Muscle layer of colon (tissue), 2 donors: ENCODE data around the gene SLC17A9.
"Not testable (repeated sequence)": the region's sequence is repeated elsewhere in the genome, so short reads cannot be mapped to it uniquely, and the experiment has no call there.

Experiments used
- H3K27ac ChIP-seq: one replicate; pipeline ENCODE4 v1.7.0; 2013; ENCODE audit warnings: low read depth, mild to moderate bottlenecking, low read length, moderate library complexity
- H3K27me3 ChIP-seq, 2 donors: one replicate each; pipeline ENCODE4 v1.7.0; 2013; ENCODE audit warnings: low read length in 2 of 2, mild to moderate bottlenecking in 2 of 2; ENCODE audit not compliant: insufficient read depth in 2 of 2, control insufficient read depth in 1 of 2
- H3K36me3 ChIP-seq: one replicate; pipeline ENCODE4 v1.7.0; 2013; ENCODE audit warnings: mild to moderate bottlenecking, low read length; ENCODE audit not compliant: insufficient read depth
- H3K4me1 ChIP-seq: one replicate; pipeline ENCODE4 v1.7.0; 2013; ENCODE audit warnings: mild to moderate bottlenecking, low read length; ENCODE audit not compliant: insufficient read depth
- H3K4me3 ChIP-seq, 2 donors: one replicate each; pipeline ENCODE4 v1.7.0; 2013; ENCODE audit warnings: low read length in 2 of 2, low read depth in 1 of 2, mild to moderate bottlenecking in 1 of 2, moderate library complexity in 1 of 2
- H3K9ac ChIP-seq: one replicate; pipeline ENCODE4 v1.7.0; 2013; ENCODE audit warnings: low read length
- H3K9me3 ChIP-seq: one replicate; pipeline ENCODE4 v1.7.0; 2013; ENCODE audit warnings: mild to moderate bottlenecking, low read length
- donor health status: abdominal sarcoma.
- donor health status: Adenocarcinoma of cecum.

The SLC17A9 gene

DNA sequence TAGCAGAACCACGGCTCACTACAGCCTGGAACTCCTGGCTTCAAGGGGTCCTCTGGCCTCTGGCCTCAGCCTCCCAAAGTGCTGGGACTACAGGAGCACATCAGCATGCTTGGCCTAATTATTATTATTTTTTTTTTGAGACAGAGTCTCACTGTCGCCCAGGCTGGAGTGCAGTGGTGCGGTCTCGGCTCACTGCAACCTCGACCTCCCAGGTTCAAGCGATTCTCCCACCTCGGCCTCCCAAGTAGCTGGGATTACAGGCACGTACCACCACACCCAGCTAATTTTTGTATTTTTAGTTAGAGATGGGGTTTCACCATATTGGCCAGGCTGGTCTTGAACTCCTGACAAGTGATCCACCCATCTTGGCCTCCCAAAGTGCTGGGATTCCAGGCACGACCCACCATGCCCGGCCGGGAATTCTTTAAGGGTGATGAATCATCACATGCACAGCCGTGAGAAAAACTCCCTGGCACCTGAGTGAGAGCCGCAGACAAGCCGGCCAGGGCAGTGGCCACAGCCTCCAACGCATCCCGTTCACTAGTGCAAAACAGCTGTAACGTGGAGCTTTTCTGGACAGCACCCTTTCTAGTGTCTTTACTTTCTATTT is 29.3 kb upstream of the SLC17A9 start:
- H3K9ac ChIP-seq, H3K27me3 ChIP-seq, H3K27ac ChIP-seq, H3K36me3 ChIP-seq, H3K4me3 ChIP-seq, H3K9me3 ChIP-seq: not testable (repeated sequence)
- peaks cover 75% of the 10 kb centered on the region for H3K4me1 ChIP-seq

DNA sequence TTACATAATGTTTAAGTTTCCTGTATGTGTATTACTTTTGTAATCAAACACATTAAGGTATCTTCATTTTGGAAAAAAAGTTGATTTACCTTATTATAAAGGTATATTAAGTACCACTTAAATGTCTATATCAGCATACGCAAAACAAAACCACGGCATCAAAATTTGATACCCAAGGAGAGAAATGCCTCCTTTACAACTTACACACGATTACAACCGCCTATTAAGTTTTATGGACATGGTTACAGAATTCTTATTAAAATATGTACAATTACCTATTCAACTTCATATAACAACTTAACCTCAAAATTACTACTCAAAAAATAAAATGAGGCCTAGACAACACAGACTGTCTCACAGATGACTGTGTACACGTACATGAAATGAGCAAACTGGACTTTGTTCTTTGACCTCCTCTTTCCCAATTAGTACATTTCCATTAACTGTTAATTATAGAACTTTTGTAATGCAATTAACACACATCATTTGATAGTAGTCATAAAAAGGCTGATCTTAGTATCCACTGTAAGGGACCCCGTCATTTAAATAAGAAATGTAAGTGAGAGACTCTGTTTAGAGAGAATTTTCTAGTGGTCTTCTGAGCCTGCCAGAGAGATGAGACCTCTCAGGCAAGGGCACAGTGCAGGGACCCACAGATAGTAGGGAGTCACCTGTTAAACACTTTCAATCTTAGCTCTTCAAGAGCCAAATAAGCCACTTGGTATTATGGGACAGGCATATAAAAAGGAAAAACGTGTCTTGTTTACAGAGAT is 28.7 kb upstream of the SLC17A9 start:
- peak overlapping the region; percentile 85 for H3K27ac ChIP-seq
- H3K9me3 ChIP-seq: no peaks in the 10 kb centered on the region
- no peaks in the 10 kb centered on the region for H3K36me3 ChIP-seq
- H3K4me3 ChIP-seq: peak overlapping the region in 1 of 2 donors; percentile 90
- H3K9ac ChIP-seq: peak overlapping the region; percentile 82
- peaks cover 75% of the 10 kb centered on the region for H3K4me1 ChIP-seq
- H3K27me3 ChIP-seq: no peaks in the 10 kb centered on the region

DNA sequence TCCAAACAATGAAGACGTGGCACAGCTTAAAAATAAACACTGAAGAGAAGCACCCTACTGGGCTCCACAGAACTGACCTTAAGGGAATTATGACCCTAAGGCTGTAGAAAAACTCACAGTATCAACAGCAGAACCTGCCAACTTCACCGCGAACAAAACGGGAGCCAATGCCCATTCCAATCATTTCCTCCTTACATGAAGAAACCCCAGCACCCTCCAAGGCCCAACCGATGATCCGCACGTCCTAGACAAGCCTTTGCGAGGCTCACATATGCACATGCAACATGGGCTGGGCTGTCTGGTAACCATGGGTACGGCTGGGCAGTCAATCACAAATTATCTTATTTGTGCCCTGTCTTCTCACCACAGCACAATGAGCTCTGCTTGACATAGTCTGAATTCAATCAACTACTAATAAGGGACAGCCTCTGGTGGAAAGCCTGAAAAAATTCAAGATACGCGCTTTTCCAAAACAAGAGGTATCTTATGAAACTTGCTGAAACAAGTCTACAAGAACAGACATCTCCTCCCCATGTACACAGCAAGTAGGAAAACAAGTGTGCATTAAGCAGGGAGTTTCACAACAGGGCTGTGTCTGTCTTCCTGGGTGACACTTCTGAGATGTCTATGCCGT is 27.9 kb upstream of the SLC17A9 start:
- peaks cover 69% of the 10 kb centered on the region for H3K4me1 ChIP-seq
- H3K9ac ChIP-seq: peak overlapping the region; percentile 82
- peak overlapping the region; percentile 85 for H3K27ac ChIP-seq
- no peaks in the 10 kb centered on the region for H3K9me3 ChIP-seq
- no peaks in the 10 kb centered on the region for H3K27me3 ChIP-seq
- H3K36me3 ChIP-seq: no peaks in the 10 kb centered on the region
- peak overlapping the region; percentile 89 to 90 for H3K4me3 ChIP-seq

DNA sequence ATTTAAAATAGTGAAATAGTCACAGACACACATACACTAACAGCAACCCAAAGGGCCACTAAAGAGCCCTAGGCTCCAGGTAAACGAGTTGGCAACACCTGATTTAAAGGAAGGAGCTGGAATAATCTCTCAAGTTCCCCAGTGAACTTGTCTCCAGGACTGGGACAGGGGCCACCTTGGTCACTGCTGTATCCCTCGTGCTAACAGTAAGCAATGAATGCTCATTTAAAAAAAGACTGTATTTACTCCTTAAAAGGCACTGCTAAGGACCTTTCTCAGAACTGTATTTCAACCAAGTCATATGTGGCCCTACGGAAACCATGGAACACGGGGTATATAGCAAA is 27.5 kb upstream of the SLC17A9 start:
- peak overlapping the region; percentile 89 to 90 for H3K4me3 ChIP-seq
- no peaks in the 10 kb centered on the region for H3K36me3 ChIP-seq
- H3K4me1 ChIP-seq: peaks cover 64% of the 10 kb centered on the region
- H3K9me3 ChIP-seq: no peaks in the 10 kb centered on the region
- peak overlapping the region; percentile 85 for H3K27ac ChIP-seq
- H3K9ac ChIP-seq: peak overlapping the region; percentile 82
- H3K27me3 ChIP-seq: no peaks in the 10 kb centered on the region

DNA sequence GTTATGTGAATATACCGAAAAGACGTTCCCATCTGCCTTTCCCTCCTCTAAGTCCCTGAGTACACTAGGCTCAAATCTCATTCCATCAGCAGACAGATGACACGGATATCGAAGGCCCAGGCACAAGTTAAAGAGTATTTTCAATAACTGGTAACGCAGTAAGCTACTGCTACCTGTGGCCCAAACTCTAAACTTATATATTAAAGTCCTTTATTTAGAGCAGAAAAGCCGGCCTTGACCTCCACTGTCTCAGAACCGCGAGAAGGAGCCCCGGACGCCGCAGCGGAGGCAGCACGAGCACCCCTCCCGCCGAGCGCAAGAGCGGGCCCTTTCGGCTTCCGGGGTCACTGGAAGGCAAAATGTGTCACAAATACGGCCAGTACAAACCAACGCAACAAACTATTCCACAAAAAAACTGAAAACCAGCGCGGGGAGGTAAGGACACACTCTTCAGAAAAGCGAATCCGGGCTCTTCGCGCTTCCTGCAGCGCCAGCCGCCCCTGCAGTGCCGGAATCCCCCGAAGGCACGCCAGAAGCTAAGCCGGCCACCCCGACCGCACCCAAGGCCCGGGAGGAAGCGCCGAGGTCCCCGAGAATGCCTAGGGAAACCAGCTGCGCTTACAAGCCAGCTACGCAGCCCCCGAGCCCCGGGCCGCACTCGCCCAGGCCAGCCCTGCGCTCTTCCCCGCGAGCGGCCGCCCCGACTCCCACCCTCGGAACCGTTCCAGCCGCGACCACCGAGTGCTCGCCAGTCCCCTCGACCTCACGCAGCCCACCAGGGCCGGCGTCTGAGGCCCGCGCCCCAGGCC is 26.9 kb upstream of the SLC17A9 start:
- peaks cover 59% of the 10 kb centered on the region for H3K4me1 ChIP-seq

DNA sequence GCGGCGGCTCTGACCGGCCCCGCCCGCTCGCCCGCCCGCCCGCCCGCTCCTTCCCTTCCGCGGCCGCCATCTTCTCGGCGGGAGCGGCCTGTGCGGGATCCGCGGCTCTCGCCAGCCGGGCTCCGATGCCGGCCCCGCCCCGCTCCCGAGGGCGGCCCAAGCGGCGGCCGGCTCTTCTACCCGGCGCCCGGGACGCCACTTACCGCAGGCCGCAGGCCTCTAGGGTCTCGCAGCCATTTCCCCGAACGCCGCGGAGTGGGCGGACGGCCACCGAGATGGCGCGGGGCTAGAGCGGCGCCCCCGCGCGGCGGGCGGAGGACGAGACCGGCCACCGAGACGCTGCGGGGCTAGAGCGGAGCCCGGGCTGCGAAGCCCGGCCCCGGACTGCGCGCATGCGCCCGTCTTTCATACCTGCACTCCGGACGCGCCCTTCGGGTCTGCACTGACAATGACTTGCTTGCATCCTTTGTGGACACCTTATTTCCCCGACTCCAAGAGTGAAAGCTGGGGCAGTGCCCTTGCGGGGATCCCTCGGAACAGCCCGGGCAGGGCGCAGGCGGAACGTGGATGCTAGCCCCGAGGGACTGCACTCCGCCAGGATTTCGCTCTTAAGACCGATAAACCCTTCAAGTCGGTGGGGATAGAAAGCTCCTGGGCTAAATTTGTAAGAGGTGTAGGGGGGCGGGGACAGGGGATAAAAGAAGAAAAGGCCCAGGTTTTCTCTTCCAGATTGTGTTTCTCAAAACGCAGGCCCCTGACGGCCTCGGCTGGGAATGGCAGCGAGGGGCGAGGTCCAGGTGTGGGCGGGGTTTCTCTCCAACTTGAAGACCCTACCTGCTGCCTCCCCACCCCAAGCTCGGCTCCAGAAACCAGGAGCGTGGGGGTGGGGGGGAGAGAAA is 26.0 kb upstream of the SLC17A9 start, which contains the start of gene DIDO1:
Gene DIDO1 (minus strand): TSS at position 277 of the 899 bp plus-strand sequence.
- H3K27ac ChIP-seq: peak within 1 kb of the TSS; percentile 85
- peaks cover 51% of the 10 kb centered on the region for H3K4me1 ChIP-seq
- H3K4me3 ChIP-seq: peak within 1 kb of the TSS; percentile 89 to 90
- no peaks in the 10 kb centered on the region for H3K36me3 ChIP-seq
- no peaks in the 10 kb centered on the region for H3K9me3 ChIP-seq
- peak within 1 kb of the TSS; percentile 88 for H3K9ac ChIP-seq
- no peaks in the 10 kb centered on the region for H3K27me3 ChIP-seq

More for the DNA sequence above, 26.9 kb upstream of the SLC17A9 start:
- Histone ChIP-seq H3K36me3 (no peaks in the 10 kb centered on the region), H3K27ac (peak overlapping the region; percentile 85), H3K9ac (peak overlapping the region; percentile 82), H3K27me3 (no peaks in the 10 kb centered on the region), H3K9me3 (no peaks in the 10 kb centered on the region), H3K4me3 (peak overlapping the region; percentile 89 to 90)

DNA sequence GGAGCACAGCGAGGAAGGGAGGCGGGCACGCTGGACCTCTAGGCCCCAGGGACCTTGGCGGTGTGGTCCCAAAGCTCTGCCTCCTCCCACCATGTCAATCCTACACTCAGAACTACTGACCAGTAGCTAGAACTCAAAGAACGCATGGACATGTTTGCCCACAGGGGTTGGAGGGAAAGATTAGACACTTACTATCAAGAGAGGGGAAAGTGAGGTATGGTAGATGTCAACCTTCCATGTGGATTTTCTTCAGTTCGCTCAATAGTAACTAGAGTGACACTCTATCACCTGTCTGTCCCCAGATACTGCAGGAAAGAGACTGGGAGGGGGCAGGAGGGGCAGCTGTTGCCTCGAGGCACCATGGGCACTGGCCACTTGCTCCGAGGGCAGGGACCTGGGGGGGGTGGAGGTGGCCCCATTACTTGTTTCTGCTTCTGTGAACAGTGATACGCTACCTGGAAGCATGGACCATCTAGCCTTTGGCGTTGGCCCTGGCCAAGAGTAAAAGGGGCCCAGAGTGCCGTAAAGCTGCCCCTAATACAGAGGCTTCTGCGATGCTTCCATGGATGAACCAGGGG is 25.3 kb upstream of the SLC17A9 start:
- Histone ChIP-seq H3K4me1 (peaks cover 49% of the 10 kb centered on the region), H3K36me3 (no peaks in the 10 kb centered on the region), H3K27ac (peak overlapping the region; percentile 85), H3K9me3 (no peaks in the 10 kb centered on the region), H3K27me3 (no peaks in the 10 kb centered on the region), H3K4me3 (peak overlapping the region; percentile 71 to 88), H3K9ac (no peak overlapping the region)

DNA sequence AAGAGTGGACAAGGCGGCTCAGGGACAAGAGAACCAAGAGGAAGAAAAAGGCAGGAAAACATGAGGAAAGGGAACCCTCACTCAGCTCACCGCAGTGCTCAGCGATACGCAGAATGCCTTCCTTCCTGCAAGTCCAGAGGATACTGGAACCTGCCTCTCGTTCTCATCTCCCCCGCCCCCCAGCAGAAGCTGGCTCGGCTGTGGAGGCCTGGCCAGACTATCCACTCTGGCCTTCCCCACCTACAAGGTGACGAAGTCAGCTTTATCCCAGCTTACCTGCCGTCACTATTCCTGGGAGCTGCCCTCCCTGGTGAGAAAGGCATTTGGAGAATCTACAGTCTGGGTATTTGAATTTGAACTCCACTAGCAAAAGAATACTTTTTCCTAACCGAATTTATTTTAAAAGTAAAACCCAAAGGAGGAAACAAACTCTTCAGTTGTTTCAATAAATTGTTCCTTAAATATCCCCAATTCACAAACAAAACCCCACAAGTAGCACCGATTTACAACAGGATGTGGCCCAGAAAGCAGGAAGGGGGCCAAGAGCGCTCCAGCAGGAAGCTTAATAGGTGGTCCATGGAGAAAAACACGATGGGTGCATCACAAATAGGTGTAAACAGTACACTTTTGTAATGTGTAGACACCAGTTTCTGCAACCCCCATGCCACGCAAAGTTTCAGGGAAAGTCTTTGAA is 24.1 kb upstream of the SLC17A9 start:
- no peaks in the 10 kb centered on the region for H3K9me3 ChIP-seq
- H3K9ac ChIP-seq: peak overlapping the region; percentile 31
- no peaks in the 10 kb centered on the region for H3K36me3 ChIP-seq
- H3K4me3 ChIP-seq: peak overlapping the region; percentile 48 to 69
- H3K27me3 ChIP-seq: no peaks in the 10 kb centered on the region
- peaks cover 39% of the 10 kb centered on the region for H3K4me1 ChIP-seq
- peak overlapping the region; percentile 50 for H3K27ac ChIP-seq

DNA sequence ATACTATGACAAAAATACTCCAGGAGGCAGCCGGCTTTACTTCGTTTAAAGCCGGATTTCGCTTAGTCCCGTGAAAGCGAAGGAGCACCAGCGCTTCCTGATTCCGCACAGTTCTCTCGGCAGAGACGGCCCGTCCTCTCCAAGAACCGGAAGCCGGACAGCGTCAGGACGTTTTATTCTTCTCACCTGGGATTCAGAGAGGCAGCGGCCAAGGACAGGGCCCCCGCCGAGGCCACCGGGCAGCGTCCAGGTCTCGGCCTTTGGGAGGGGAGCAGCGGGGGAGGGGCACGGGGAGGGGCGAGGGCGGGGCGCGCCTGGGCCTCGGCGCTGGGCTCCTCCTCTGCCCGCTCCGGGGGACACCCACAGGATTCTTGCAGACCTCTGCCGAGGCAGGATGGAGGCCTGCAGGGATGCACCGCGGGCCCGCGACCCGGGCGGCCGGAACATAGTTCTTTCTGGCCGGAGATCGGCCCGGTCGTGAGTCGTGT is 23.4 kb upstream of the SLC17A9 start:
- no peaks in the 10 kb centered on the region for H3K36me3 ChIP-seq
- H3K9me3 ChIP-seq: no peaks in the 10 kb centered on the region
- peak overlapping the region; percentile 50 for H3K27ac ChIP-seq
- no peaks in the 10 kb centered on the region for H3K27me3 ChIP-seq
- H3K9ac ChIP-seq: no peak overlapping the region
- H3K4me3 ChIP-seq: peak overlapping the region; percentile 48 to 69
- peaks cover 32% of the 10 kb centered on the region for H3K4me1 ChIP-seq

DNA sequence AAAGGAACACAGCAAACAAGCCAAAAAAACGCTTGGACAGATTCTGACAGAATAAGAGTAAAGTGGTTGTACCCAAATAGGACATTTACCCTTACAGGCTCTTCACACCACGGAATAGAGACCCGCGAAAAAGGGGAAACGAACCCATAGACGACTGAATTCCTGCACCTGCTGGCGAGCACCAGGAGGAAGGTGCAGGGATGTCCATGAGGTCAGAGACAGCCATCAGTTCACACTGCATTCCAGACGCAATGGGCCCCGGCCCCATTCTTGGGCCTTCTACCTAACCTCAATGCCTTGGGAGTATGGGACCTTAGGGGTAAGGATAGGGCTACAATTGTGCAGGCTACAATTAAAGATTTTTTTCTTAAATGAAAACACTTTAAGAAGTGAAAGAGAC is 21.0 kb upstream of the SLC17A9 start:
- Histone ChIP-seq H3K27ac (no peak overlapping the region), H3K9me3 (no peaks in the 10 kb centered on the region), H3K9ac (no peak overlapping the region), H3K36me3 (peaks cover 5% of the 10 kb centered on the region), H3K4me1 (peaks cover 34% of the 10 kb centered on the region), H3K27me3 (no peaks in the 10 kb centered on the region), H3K4me3 (no peak overlapping the region)
